LNCAP (cell line): ENCODE results near the gene CNP.

Source experiments
- CTCF ChIP-seq: fragments of 450-650 bp; IDR thresholded peaks from 2 replicates; pipeline ENCODE4 v1.5.1; 2017; ENCODE audit warnings: mild to moderate bottlenecking

The CNP gene

GRCh38 chr17:42017866-42018200 lies 51.2 kb downstream of the CNP start:
- TF ChIP-seq CTCF, result no peak

- TF ChIP-seq CTCF, result no peak
Measured at GRCh38 chr17:42018339-42018738, 51.7 kb downstream of the CNP start.

- TF ChIP-seq CTCF, result no peak
Measured at GRCh38 chr17:42018988-42019387, 52.4 kb downstream of the CNP start.

GRCh38 chr17:42019509-42020404 lies 53.2 kb downstream of the CNP start, which contains the start of gene NKIRAS2:
TSS of gene NKIRAS2 (plus strand) at chr17:42020090. CDS start at chr17:42021578, 1,488 bp downstream.
- TF ChIP-seq CTCF, result peak; percentile 95

- TF ChIP-seq CTCF, result no peak
Measured at GRCh38 chr17:42023524-42024349, 57.1 kb downstream of the CNP start.

GRCh38 chr17:42025191-42025579 lies 58.6 kb downstream of the CNP start:
- 0 out of 2 replicates have a peak, but pooled peaks have one; percentile 3 for TF ChIP-seq CTCF

GRCh38 chr17:42025936-42026335 lies 59.3 kb downstream of the CNP start:
- TF ChIP-seq CTCF, result no peak
